A549 (cell line): ENCODE measurements around the gene GRIA1.

Source experiments
- CTCF ChIP-seq: fragments of >200 bp; sonication (Bioruptor Twin); formaldehyde crosslinking; IDR thresholded peaks from 3 replicates; pipeline ENCODE4 v1.5.1; 2016
- EP300 ChIP-seq, 2 experiments: fragments of >200 bp; sonication (Bioruptor Twin); formaldehyde crosslinking; IDR thresholded peaks; 2 replicates in 1 of 2; 3 replicates in 1 of 2; pipeline ENCODE4 v1.6.1; 2016 to 2017
- FOSB ChIP-seq: fragments of 250-450 bp; sonication (Bioruptor Pico); IDR thresholded peaks from 2 replicates; pipeline ENCODE4 v1.5.0; 2020; ENCODE audit warnings: mild to moderate bottlenecking, moderate library complexity
- FOSL2 ChIP-seq, 2 experiments: fragments of 450-650 bp in 1 of 2; fragments of >200 bp in 1 of 2; sonication (Bioruptor Twin) in 1 of 2; formaldehyde crosslinking; IDR thresholded peaks; 2 replicates each; pipeline versions ENCODE4 v1.5.0 to v1.6.1; 2016 to 2020; ENCODE audit warnings: mild to moderate bottlenecking in 1 of 2, moderate library complexity in 1 of 2
- HMGXB4 ChIP-seq: fragments of 250-450 bp; sonication (Bioruptor Pico); IDR thresholded peaks from 2 replicates; pipeline ENCODE4 v1.5.0; 2021; ENCODE audit warnings: mild to moderate bottlenecking, moderate library complexity, borderline replicate concordance
- MAX ChIP-seq: IDR thresholded peaks from 2 replicates; pipeline ENCODE4 v1.6.1; 2012
- PHF8 ChIP-seq: fragments of 200-600 bp; sonication (generic); IDR thresholded peaks from 2 replicates; pipeline ENCODE4 v1.6.1; 2016; ENCODE audit warnings: low read depth, mild to moderate bottlenecking, antibody characterized with exemption, moderate library complexity, borderline replicate concordance
- POLR2A ChIP-seq: IDR thresholded peaks from 2 replicates; pipeline ENCODE4 v1.6.1; 2012; ENCODE audit warnings: mild to moderate bottlenecking, low read length
- SREBF2 ChIP-seq: fragments of 450-650 bp; IDR thresholded peaks from 2 replicates; pipeline ENCODE4 v1.6.1; 2014; ENCODE audit warnings: mild to moderate bottlenecking, moderate library complexity
- TF ChIP-seq, protein P1 (sequence below): fragments of 200-600 bp; sonication (generic); IDR thresholded peaks from 2 replicates; pipeline ENCODE4 v1.6.1; 2016; ENCODE audit warnings: antibody characterized with exemption, mild to moderate bottlenecking, moderate library complexity
- TF ChIP-seq, protein P2 (sequence below): fragments of >200 bp; sonication (Bioruptor Twin); formaldehyde crosslinking; IDR thresholded peaks from 3 replicates; pipeline ENCODE4 v1.6.1; 2016

DNA sequence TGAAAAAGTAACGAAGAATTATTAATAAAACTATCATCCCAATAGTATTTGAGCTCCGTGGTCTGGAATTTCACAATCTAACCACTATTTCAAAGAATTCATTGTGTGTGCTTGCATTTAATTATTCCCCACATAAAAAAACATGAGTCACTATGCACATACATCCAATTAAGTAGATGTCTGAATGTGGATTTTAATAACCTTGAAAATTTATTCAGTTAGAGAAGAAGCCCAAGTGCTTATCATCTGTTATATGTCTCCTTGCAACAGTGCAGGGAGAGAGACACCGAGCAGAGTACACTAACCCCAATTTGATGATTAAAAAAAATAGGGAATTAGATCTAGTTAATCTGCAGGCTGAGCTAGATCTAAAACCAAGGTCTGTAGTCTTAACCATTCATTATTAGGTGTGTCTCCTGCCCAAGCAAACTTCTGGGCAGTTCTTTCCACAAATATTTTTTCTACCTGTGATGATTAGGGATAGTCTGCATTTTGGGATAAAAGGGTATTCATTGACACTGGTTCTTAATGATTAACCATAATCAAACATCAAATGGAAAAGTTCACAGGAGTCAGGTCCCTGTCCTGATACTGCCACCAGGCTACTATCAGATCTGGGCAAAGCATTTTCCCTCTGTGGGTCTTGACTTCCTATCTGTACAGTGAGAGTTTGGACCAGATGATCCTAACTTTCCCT, 164.2 kb downstream of the GRIA1 start:
- no peak for TF ChIP-seq CTCF
- TF ChIP-seq MAX = no peak
- no peak for TF ChIP-seq POLR2A
- TF ChIP-seq, protein P1, sequence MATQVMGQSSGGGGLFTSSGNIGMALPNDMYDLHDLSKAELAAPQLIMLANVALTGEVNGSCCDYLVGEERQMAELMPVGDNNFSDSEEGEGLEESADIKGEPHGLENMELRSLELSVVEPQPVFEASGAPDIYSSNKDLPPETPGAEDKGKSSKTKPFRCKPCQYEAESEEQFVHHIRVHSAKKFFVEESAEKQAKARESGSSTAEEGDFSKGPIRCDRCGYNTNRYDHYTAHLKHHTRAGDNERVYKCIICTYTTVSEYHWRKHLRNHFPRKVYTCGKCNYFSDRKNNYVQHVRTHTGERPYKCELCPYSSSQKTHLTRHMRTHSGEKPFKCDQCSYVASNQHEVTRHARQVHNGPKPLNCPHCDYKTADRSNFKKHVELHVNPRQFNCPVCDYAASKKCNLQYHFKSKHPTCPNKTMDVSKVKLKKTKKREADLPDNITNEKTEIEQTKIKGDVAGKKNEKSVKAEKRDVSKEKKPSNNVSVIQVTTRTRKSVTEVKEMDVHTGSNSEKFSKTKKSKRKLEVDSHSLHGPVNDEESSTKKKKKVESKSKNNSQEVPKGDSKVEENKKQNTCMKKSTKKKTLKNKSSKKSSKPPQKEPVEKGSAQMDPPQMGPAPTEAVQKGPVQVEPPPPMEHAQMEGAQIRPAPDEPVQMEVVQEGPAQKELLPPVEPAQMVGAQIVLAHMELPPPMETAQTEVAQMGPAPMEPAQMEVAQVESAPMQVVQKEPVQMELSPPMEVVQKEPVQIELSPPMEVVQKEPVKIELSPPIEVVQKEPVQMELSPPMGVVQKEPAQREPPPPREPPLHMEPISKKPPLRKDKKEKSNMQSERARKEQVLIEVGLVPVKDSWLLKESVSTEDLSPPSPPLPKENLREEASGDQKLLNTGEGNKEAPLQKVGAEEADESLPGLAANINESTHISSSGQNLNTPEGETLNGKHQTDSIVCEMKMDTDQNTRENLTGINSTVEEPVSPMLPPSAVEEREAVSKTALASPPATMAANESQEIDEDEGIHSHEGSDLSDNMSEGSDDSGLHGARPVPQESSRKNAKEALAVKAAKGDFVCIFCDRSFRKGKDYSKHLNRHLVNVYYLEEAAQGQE = no peak
- TF ChIP-seq, protein P2, sequence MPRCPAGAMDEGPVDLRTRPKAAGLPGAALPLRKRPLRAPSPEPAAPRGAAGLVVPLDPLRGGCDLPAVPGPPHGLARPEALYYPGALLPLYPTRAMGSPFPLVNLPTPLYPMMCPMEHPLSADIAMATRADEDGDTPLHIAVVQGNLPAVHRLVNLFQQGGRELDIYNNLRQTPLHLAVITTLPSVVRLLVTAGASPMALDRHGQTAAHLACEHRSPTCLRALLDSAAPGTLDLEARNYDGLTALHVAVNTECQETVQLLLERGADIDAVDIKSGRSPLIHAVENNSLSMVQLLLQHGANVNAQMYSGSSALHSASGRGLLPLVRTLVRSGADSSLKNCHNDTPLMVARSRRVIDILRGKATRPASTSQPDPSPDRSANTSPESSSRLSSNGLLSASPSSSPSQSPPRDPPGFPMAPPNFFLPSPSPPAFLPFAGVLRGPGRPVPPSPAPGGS = no peak
- no peak for TF ChIP-seq FOSL2 (IDR thresholded peaks at IDR 0.05)
- no peak for TF ChIP-seq FOSL2 (CRISPR knock-in tag; IDR thresholded peaks at IDR 0.05)
- no peak for TF ChIP-seq PHF8
- TF ChIP-seq EP300 (IDR thresholded peaks at IDR 0.05) = no peak
- no peak for TF ChIP-seq SREBF2
- TF ChIP-seq FOSB = no peak
- no peak for TF ChIP-seq HMGXB4 (CRISPR knock-in tag)
